ENCODE measurements around the gene CORIN.

The CORIN gene

GRCh38 chr4:47642985-47643760, 194.7 kb downstream of the CORIN start:
- DNase-seq (ENCODE audit: low read depth) = peak; percentile 21

GRCh38 chr4:47642191-47642830, 195.6 kb downstream of the CORIN start:
- DNase-seq (ENCODE audit: low read depth) = no peak

GRCh38 chr4:47641755-47642154, 196.1 kb downstream of the CORIN start:
- no peak for DNase-seq (ENCODE audit: low read depth)

- peak; percentile 45 for DNase-seq (ENCODE audit: low read depth)
Measured at GRCh38 chr4:47640911-47641310, 197.0 kb downstream of the CORIN start.

- DNase-seq (ENCODE audit: low read depth) = peak; percentile 71
Measured at GRCh38 chr4:47639531-47639930, 198.3 kb downstream of the CORIN start.

- DNase-seq (ENCODE audit: low read depth) = no peak
Measured at GRCh38 chr4:47631161-47631560, 206.7 kb downstream of the CORIN start.

- DNase-seq (ENCODE audit: low read depth) = peak; percentile 67
Measured at GRCh38 chr4:47624031-47624441, 213.8 kb downstream of the CORIN start.

- no peak for DNase-seq (ENCODE audit: low read depth)
Measured at GRCh38 chr4:47621181-47621580, 216.7 kb downstream of the CORIN start.

- DNase-seq (ENCODE audit: low read depth) = no peak
Measured at GRCh38 chr4:47619691-47620090, 218.2 kb downstream of the CORIN start.

GRCh38 chr4:47617607-47618006, 220.3 kb downstream of the CORIN start:
- no peak for DNase-seq (ENCODE audit: low read depth)

- DNase-seq (ENCODE audit: low read depth) = peak; percentile 24
Measured at GRCh38 chr4:47615385-47615784, 222.5 kb downstream of the CORIN start.

GRCh38 chr4:47612116-47613023, 225.5 kb downstream of the CORIN start:
- peak; percentile 51 for DNase-seq (ENCODE audit: low read depth)

- DNase-seq (ENCODE audit: low read depth) = no peak
Measured at GRCh38 chr4:47606482-47606881, 231.4 kb downstream of the CORIN start.

GRCh38 chr4:47598896-47599295, 239.0 kb downstream of the CORIN start:
- DNase-seq (ENCODE audit: low read depth) = no peak

- DNase-seq (ENCODE audit: low read depth) = no peak
Measured at GRCh38 chr4:47598320-47598719, 239.5 kb downstream of the CORIN start.

GRCh38 chr4:47597696-47598095, 240.2 kb downstream of the CORIN start:
- no peak for DNase-seq (ENCODE audit: low read depth)

- DNase-seq (ENCODE audit: low read depth) = no peak
Measured at GRCh38 chr4:47590325-47590724, 247.5 kb downstream of the CORIN start.

- no peak for DNase-seq (ENCODE audit: low read depth)
Measured at GRCh38 chr4:47579235-47579634, 258.6 kb downstream of the CORIN start.

GRCh38 chr4:47577779-47578553, 259.9 kb downstream of the CORIN start:
- no peak for DNase-seq (ENCODE audit: low read depth)

- DNase-seq (ENCODE audit: low read depth) = no peak
Measured at GRCh38 chr4:47572981-47573380, 264.9 kb downstream of the CORIN start.

- DNase-seq (ENCODE audit: low read depth) = no peak
Measured at GRCh38 chr4:47570816-47571215, 267.1 kb downstream of the CORIN start.

GRCh38 chr4:47567511-47567910, 270.4 kb downstream of the CORIN start:
- peak; percentile 8 for DNase-seq (ENCODE audit: low read depth)

All from ELR (cell line).